ENCODE measurements around the gene SRSF10. TPM values are rescaled to one million over a fixed set of nuclear protein-coding genes. Genes with fewer than 3 reads are reported as not detected.

Gene SRSF10
- total and polyA plus RNA-seq, 9 of the 15 experiments (the other 6 are each of a cell fraction or from before 2014, with no cell fraction given), result 154 to 264 (median 205) TPM

DNA sequence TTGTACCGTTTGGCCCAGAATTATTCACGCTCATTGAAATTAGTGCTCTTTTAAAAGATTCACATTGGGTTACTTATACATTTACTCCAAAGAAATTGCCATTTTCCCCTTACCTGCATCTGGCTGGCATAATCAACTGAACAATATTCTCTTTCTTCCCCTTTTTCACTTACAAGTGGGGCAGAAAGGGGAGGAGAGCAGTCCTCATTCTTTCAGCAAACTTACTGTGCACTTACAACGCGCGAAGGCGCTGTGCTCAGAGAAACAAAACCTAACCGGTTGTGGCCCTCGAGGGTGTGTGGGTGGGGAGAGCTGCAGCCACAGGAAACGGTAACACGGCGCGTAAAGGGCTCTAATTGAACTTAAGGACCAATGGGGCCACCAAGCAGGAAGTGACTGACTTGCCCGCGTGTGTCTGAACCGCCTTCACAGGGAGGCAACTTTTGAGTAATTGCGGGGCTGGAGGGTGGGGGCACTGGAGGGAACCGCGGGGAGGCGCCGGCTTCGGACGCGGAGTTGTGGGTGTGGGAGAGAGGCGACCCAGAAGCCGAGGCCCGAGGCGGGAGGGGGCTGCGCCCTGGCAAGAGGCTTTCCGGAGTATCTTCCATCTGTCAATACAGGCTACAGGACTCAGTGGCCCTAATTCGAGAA, 21.2 kb downstream of the SRSF10 start (continued):
- TF ChIP-seq, protein P1, sequence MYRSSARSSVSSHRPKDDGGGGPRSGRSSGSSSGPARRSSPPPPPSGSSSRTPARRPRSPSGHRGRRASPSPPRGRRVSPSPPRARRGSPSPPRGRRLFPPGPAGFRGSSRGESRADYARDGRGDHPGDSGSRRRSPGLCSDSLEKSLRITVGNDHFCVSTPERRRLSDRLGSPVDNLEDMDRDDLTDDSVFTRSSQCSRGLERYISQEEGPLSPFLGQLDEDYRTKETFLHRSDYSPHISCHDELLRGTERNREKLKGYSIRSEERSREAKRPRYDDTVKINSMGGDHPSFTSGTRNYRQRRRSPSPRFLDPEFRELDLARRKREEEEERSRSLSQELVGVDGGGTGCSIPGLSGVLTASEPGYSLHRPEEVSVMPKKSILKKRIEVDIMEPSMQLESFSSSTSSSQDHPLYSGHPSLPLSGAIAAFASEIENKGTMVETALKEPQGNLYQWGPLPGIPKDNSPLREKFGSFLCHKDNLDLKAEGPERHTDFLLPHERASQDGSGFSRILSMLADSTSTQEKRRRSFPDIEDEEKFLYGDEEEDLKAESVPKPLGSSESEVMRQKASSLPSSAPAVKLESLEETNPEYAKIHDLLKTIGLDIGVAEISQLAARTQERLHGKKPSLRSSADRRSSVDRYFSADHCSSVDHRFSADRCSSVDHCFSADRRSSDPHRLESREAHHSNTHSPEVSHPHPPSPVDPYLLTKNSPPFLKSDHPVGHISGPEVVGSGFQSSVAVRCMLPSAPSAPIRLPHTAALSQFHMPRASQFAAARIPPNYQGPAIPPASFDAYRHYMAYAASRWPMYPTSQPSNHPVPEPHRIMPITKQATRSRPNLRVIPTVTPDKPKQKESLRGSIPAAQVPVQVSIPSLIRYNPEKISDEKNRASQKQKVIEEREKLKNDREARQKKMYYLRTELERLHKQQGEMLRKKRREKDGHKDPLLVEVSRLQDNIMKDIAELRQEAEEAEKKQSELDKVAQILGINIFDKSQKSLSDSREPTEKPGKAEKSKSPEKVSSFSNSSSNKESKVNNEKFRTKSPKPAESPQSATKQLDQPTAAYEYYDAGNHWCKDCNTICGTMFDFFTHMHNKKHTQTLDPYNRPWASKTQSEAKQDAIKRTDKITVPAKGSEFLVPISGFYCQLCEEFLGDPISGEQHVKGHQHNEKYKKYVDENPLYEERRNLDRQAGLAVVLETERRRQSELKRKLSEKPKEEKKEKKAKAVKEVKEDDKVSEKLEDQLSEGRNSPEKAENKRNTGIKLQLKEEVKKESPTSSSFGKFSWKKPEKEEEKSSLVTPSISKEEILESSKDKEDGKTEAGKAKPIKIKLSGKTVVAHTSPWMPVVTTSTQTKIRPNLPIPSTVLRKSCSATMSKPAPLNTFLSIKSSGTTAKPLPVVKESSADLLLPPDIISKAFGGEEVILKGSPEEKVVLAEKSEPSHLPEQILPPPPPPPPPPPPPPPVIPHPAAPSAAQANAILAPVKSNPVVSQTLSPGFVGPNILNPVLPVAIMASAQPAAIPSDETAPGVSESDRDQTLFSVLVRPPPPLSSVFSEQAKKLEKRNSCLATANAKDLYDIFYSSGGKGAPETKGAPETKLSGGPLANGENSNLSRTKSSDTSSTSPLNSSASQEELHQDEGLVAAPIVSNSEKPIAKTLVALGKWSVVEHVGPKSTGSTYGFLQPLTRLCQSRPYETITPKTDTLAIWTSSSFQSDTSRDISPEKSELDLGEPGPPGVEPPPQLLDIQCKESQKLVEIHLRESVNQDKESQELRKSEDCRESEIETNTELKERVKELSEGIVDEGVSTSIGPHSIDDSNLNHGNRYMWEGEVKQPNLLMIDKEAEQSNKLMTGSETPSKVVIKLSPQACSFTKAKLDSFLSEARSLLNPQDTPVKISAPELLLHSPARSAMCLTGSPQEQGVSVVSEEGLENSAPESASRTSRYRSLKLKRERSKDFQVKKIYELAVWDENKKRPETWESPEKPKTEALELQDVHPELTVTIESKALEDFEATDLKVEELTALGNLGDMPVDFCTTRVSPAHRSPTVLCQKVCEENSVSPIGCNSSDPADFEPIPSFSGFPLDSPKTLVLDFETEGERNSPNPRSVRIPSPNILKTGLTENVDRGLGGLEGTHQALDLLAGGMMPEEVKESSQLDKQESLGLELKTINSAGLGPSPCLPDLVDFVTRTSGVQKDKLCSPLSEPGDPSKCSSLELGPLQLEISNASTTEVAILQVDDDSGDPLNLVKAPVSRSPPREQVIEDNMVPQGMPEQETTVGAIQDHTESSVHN (IDR thresholded peaks at IDR 0.05; ENCODE audit: borderline replicate concordance in 1 of 2, low read depth in 1 of 2), result no peak
- peak; percentile 48; the same call in 1 of the 2 replicates for TF ChIP-seq RNF2 (IDR thresholded peaks at IDR 0.05)
- TF ChIP-seq, protein P2, sequence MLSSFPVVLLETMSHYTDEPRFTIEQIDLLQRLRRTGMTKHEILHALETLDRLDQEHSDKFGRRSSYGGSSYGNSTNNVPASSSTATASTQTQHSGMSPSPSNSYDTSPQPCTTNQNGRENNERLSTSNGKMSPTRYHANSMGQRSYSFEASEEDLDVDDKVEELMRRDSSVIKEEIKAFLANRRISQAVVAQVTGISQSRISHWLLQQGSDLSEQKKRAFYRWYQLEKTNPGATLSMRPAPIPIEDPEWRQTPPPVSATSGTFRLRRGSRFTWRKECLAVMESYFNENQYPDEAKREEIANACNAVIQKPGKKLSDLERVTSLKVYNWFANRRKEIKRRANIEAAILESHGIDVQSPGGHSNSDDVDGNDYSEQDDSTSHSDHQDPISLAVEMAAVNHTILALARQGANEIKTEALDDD (IDR thresholded peaks at IDR 0.05), result 0 out of 2 replicates have a peak, but pooled peaks have one; percentile 36
- TF ChIP-seq ZKSCAN3 (CRISPR knock-in tag; IDR thresholded peaks at IDR 0.05), result no peak
- TF ChIP-seq SMAD2 (IDR thresholded peaks at IDR 0.05; ENCODE audit: low read depth, low read length), result no peak
- TF ChIP-seq, protein P3, sequence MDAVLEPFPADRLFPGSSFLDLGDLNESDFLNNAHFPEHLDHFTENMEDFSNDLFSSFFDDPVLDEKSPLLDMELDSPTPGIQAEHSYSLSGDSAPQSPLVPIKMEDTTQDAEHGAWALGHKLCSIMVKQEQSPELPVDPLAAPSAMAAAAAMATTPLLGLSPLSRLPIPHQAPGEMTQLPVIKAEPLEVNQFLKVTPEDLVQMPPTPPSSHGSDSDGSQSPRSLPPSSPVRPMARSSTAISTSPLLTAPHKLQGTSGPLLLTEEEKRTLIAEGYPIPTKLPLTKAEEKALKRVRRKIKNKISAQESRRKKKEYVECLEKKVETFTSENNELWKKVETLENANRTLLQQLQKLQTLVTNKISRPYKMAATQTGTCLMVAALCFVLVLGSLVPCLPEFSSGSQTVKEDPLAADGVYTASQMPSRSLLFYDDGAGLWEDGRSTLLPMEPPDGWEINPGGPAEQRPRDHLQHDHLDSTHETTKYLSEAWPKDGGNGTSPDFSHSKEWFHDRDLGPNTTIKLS (IDR thresholded peaks at IDR 0.05; ENCODE audit: borderline replicate concordance, low read depth), result peak; percentile 5; the same call in 1 of the 2 replicates
- TF ChIP-seq HDAC8 (tag; IDR thresholded peaks at IDR 0.05), result no peak; the same call in 1 of the 2 replicates
- 0 out of 2 replicates have a peak, but pooled peaks have one; percentile 11 for TF ChIP-seq CC2D1A (IDR thresholded peaks at IDR 0.05)
- peak; percentile 83 for TF ChIP-seq NFRKB (IDR thresholded peaks at IDR 0.05; ENCODE audit: low read depth)
- TF ChIP-seq ZNF217 (CRISPR knock-in tag; IDR thresholded peaks at IDR 0.05), result no peak
- no peak for TF ChIP-seq KAT8 (IDR thresholded peaks at IDR 0.05; ENCODE audit: low read depth)
- no peak for TF ChIP-seq PHF20 (IDR thresholded peaks at IDR 0.05; ENCODE audit: partially characterized antibody)
- TF ChIP-seq, protein P4, sequence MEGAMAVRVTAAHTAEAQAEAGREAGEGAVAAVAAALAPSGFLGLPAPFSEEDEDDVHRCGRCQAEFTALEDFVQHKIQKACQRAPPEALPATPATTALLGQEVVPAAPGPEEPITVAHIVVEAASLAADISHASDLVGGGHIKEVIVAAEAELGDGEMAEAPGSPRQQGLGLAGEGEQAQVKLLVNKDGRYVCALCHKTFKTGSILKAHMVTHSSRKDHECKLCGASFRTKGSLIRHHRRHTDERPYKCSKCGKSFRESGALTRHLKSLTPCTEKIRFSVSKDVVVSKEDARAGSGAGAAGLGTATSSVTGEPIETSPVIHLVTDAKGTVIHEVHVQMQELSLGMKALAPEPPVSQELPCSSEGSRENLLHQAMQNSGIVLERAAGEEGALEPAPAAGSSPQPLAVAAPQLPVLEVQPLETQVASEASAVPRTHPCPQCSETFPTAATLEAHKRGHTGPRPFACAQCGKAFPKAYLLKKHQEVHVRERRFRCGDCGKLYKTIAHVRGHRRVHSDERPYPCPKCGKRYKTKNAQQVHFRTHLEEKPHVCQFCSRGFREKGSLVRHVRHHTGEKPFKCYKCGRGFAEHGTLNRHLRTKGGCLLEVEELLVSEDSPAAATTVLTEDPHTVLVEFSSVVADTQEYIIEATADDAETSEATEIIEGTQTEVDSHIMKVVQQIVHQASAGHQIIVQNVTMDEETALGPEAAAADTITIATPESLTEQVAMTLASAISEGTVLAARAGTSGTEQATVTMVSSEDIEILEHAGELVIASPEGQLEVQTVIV (CRISPR knock-in tag; IDR thresholded peaks at IDR 0.05; ENCODE audit: borderline replicate concordance), result no peak
- TF ChIP-seq ELF4 (CRISPR knock-in tag; IDR thresholded peaks at IDR 0.05), result no peak
- TF ChIP-seq DPF2 (IDR thresholded peaks at IDR 0.05), result peak; percentile 67; the same call in 1 of the 2 replicates
- TF ChIP-seq ZC3H8 (IDR thresholded peaks at IDR 0.05), result 0 out of 2 replicates have a peak, but pooled peaks have one; percentile 9

Measured in K562 (cell line).